SK-N-SH (cell line): Measurements from ENCODE around the gene SPATA20. TPM values are rescaled to one million over a fixed set of nuclear protein-coding genes. Genes with fewer than 3 reads are reported as not detected.
A peak's percentile ranks its signal among the peaks of the same experiment; 100 is the strongest.

ENCODE experiments used
- CTCF ChIA-PET: fragments of 300-600, 350-600 bp; formaldehyde crosslinking; extraction: SDS; loops from one replicate; lab custom pipeline; 2021; lab: Yijun Ruan, JAX
- POLR2A ChIA-PET: fragments of 350-600 bp; sonication (Branson Sonifier 250); formaldehyde crosslinking; extraction: SDS; loops from one replicate; lab custom pipeline; 2020; ENCODE audit warnings: antibody characterized with exemption, inconsistent platforms; lab: Yijun Ruan, JAX
- DNase-seq: peaks from one replicate; pipeline ENCODE4 v3.0.0; 2012
- H2AFZ ChIP-seq: fragments of 200-600 bp; sonication (generic); 2 replicates; pipeline ENCODE4 v1.8.1; 2016; ENCODE audit warnings: antibody characterized with exemption, mild to moderate bottlenecking, low read depth
- H3F3A ChIP-seq: fragments of 200-600 bp; sonication (generic); replicated peaks from 2 replicates; pipeline ENCODE3; 2016; ENCODE audit warnings: antibody characterized with exemption, mild to moderate bottlenecking; ENCODE audit not compliant: insufficient read depth
- H3K27ac ChIP-seq, 2 experiments: fragments of 200-500 bp in 1 of 2; fragments of 200-600 bp in 1 of 2; sonication (Bioruptor generic) in 1 of 2; sonication (generic), shearing (Covaris generic) in 1 of 2; 2 replicates each; pipeline versions ENCODE4 v1.5.1 to v1.6.1; 2014 to 2016; ENCODE audit warnings: low read depth in 2 of 2, inconsistent platforms in 1 of 2, low read length in 1 of 2, mild to moderate bottlenecking in 1 of 2, mixed read lengths in 1 of 2
- H3K27me3 ChIP-seq: fragments of 200-600 bp; sonication (generic), shearing (Covaris generic); 2 replicates; pipeline ENCODE4 v1.6.1; 2016; ENCODE audit warnings: mixed run types; ENCODE audit not compliant: insufficient read depth
- H3K36me3 ChIP-seq, 2 experiments: fragments of 200-500 bp in 1 of 2; fragments of 200-600 bp in 1 of 2; sonication (Bioruptor generic) in 1 of 2; sonication (generic) in 1 of 2; replicated peaks in 1 of 2; 2 replicates each; pipeline versions ENCODE3 to v1.5.1; 2014 to 2016; ENCODE audit warnings: low read length in 1 of 2, mild to moderate bottlenecking in 1 of 2; ENCODE audit not compliant: insufficient read depth in 2 of 2, control insufficient read depth in 1 of 2
- H3K4me1 ChIP-seq, 2 experiments: fragments of 200-500 bp in 1 of 2; fragments of 200-600 bp in 1 of 2; sonication (Bioruptor generic) in 1 of 2; sonication (generic), shearing (Covaris generic) in 1 of 2; 2 replicates each; pipeline versions ENCODE4 v1.5.1 to v1.6.1; 2014 to 2016; ENCODE audit warnings: low read depth in 1 of 2, low read length in 1 of 2, mixed run types in 1 of 2; ENCODE audit not compliant: insufficient read depth in 2 of 2, control insufficient read depth in 1 of 2
- H3K4me2 ChIP-seq: fragments of 200-600 bp; sonication (generic), shearing (Covaris generic); 2 replicates; pipeline ENCODE4 v1.6.1; 2017; ENCODE audit warnings: mixed run types
- H3K4me3 ChIP-seq, 2 experiments: fragments of 200-500 bp in 1 of 2; fragments of 200-600 bp in 1 of 2; sonication (Bioruptor generic) in 1 of 2; sonication (generic), shearing (Covaris generic) in 1 of 2; 2 replicates each; pipeline versions ENCODE4 v1.5.1 to v1.8.1; 2014 to 2016; ENCODE audit warnings: low read depth in 2 of 2, inconsistent platforms in 1 of 2, low read length in 1 of 2, mild to moderate bottlenecking in 1 of 2, mixed read lengths in 1 of 2, moderate library complexity in 1 of 2
- H3K79me2 ChIP-seq: fragments of 200-600 bp; sonication (generic); 2 replicates; pipeline ENCODE4 v1.8.1; 2017; ENCODE audit warnings: mild to moderate bottlenecking; ENCODE audit not compliant: insufficient read depth
- H3K9ac ChIP-seq: fragments of 200-600 bp; sonication (generic); 2 replicates; pipeline ENCODE4 v1.6.1; 2017; ENCODE audit warnings: mixed run types
- H3K9me2 ChIP-seq: fragments of 200-600 bp; sonication (generic); 2 replicates; pipeline ENCODE4 v1.6.1; 2017; ENCODE audit warnings: mixed run types
- H3K9me3 ChIP-seq: fragments of 200-600 bp; sonication (generic); 2 replicates; pipeline ENCODE4 v1.6.1; 2017; ENCODE audit warnings: mixed run types, mild to moderate bottlenecking, moderate library complexity
- H4K20me1 ChIP-seq: fragments of 200-600 bp; sonication (generic); 2 replicates; pipeline ENCODE4 v1.6.1; 2017; ENCODE audit warnings: mild to moderate bottlenecking, mixed run types; ENCODE audit not compliant: insufficient read depth
- CHD2 ChIP-seq: fragments of 150-350 bp; IDR thresholded peaks from 2 replicates; pipeline ENCODE4 v1.6.1; 2018; ENCODE audit warnings: low read length; ENCODE audit not compliant: partially characterized antibody
- ELF1 ChIP-seq: IDR thresholded peaks from 2 replicates; pipeline ENCODE4 v1.4.0; 2012
- EP300 ChIP-seq, 2 experiments: IDR thresholded peaks; 2 replicates each; pipeline versions ENCODE4 v1.4.0 to v1.6.1; 2012; ENCODE audit warnings: borderline replicate concordance in 1 of 2, low read depth in 1 of 2, low read length in 1 of 2
- FOSL2 ChIP-seq: IDR thresholded peaks from 2 replicates; pipeline ENCODE4 v1.4.0; 2012; ENCODE audit warnings: low read depth, mild to moderate bottlenecking, moderate library complexity, borderline replicate concordance
- FOXJ3 ChIP-seq: sonication (generic); formaldehyde crosslinking; IDR thresholded peaks from 2 replicates; pipeline ENCODE4 v1.5.1; 2020; ENCODE audit warnings: mild to moderate bottlenecking, missing genetic modification reagents
- GABPA ChIP-seq: IDR thresholded peaks from 2 replicates; pipeline ENCODE4 v1.4.0; 2012; ENCODE audit warnings: low read depth, mild to moderate bottlenecking
- JUND ChIP-seq: IDR thresholded peaks from 2 replicates; pipeline ENCODE4 v1.4.0; 2012
- MEF2A ChIP-seq: IDR thresholded peaks from 2 replicates; pipeline ENCODE4 v1.4.0; 2012; ENCODE audit warnings: low read depth, borderline replicate concordance
- MXI1 ChIP-seq: IDR thresholded peaks from 2 replicates; pipeline ENCODE4 v1.6.1; 2012; ENCODE audit warnings: mild to moderate bottlenecking, low read depth, low read length, improper control_type of control experiment
- NFIC ChIP-seq: IDR thresholded peaks from 2 replicates; pipeline ENCODE4 v1.4.0; 2012; ENCODE audit warnings: borderline replicate concordance
- NRF1 ChIP-seq: IDR thresholded peaks from 2 replicates; pipeline ENCODE4 v1.6.1; 2012; ENCODE audit warnings: low read depth, mild to moderate bottlenecking, low read length
- POLR2AphosphoS5 ChIP-seq: IDR thresholded peaks from 2 replicates; pipeline ENCODE4 v1.6.1; 2012; ENCODE audit warnings: low read depth, low read length
- RAD21 ChIP-seq: IDR thresholded peaks from 2 replicates; pipeline ENCODE4 v1.6.1; 2012; ENCODE audit warnings: mild to moderate bottlenecking, low read length
- RCOR1 ChIP-seq: fragments of 150-350 bp; IDR thresholded peaks from 2 replicates; pipeline ENCODE4 v1.6.1; 2017; ENCODE audit warnings: antibody characterized with exemption, low read length
- RFX5 ChIP-seq: IDR thresholded peaks from 2 replicates; pipeline ENCODE4 v1.6.1; 2012; ENCODE audit warnings: mild to moderate bottlenecking, improper control_type of control experiment, low read length
- SIN3A ChIP-seq: IDR thresholded peaks from 2 replicates; pipeline ENCODE4 v1.6.1; 2012; ENCODE audit warnings: low read depth, mild to moderate bottlenecking, low read length, moderate library complexity, borderline replicate concordance
- SMC3 ChIP-seq: IDR thresholded peaks from 2 replicates; pipeline ENCODE4 v1.6.1; 2012; ENCODE audit warnings: low read depth, low read length, improper control_type of control experiment
- TAF1 ChIP-seq: IDR thresholded peaks from 2 replicates; pipeline ENCODE4 v1.6.1; 2012; ENCODE audit warnings: low read depth, mild to moderate bottlenecking, low read length, moderate library complexity, borderline replicate concordance
- TEAD4 ChIP-seq: IDR thresholded peaks from 2 replicates; pipeline ENCODE4 v1.4.0; 2012; ENCODE audit warnings: mild to moderate bottlenecking, borderline replicate concordance; ENCODE audit not compliant: insufficient read depth
- USF1 ChIP-seq: IDR thresholded peaks from 2 replicates; pipeline ENCODE4 v1.4.0; 2012; ENCODE audit warnings: low read depth, borderline replicate concordance
- YY1 ChIP-seq: IDR thresholded peaks from 2 replicates; pipeline ENCODE4 v1.4.0; 2012; ENCODE audit warnings: low read depth, mild to moderate bottlenecking
- WGBS: methylation state at CpG from one replicate; pipeline ENCODE4 v1.1.6; 2017; ENCODE audit warnings: low lambda C conversion rate; 5-methylcytosine and 5-hydroxymethylcytosine counted together
- polyA plus RNA-seq, 3 experiments: library from polyadenylated mRNA; depleted of rRNA; stranded (reverse); fragments of >200 nt; gene quantifications; 2 replicates each; pipeline ENCODE4 v1.2.3, GENCODE V29; 2012
- TF ChIP-seq, protein P1 (sequence below): fragments of 150-350 bp; IDR thresholded peaks from 2 replicates; pipeline ENCODE4 v1.6.1; 2016; ENCODE audit warnings: mild to moderate bottlenecking, low read depth, low read length
- TF ChIP-seq, protein P2 (sequence below): IDR thresholded peaks from 2 replicates; pipeline ENCODE4; 2012
- TF ChIP-seq, protein P3 (sequence below): IDR thresholded peaks from 2 replicates; pipeline ENCODE4 v1.4.0; 2012; ENCODE audit warnings: low read depth

The SPATA20 gene
- polyA plus RNA-seq, 1 of the 3 experiments (the other 2 are of a cell fraction), result 92.0 TPM

- no peak for DNase-seq
- Histone ChIP-seq H3K4me1 (peaks cover 0 to 14% of the 10 kb centered on the region in 2 experiments; a peak in 1 of 4 replicates), H3K4me3 (no peak overlapping the region), H3K4me2 (no peak overlapping the region), H3K27me3 (no peaks in the 10 kb centered on the region), H3K36me3 (no peaks in the 10 kb centered on the region), H3K9me2 (no peaks in the 10 kb centered on the region), H3F3A (no peaks in the 10 kb centered on the region), H2AFZ (no peak overlapping the region), H4K20me1 (no peaks in the 10 kb centered on the region), H3K9ac (no peak overlapping the region), H3K79me2 (no peaks in the 10 kb centered on the region), H3K9me3 (no peaks in the 10 kb centered on the region), H3K27ac (no peak overlapping the region)
- TF ChIP-seq EP300 (IDR thresholded peaks at IDR 0.05; ENCODE audit: borderline replicate concordance in 1 of 2, low read depth in 1 of 2, low read length in 1 of 2), result no peak
- TF ChIP-seq, protein P1, sequence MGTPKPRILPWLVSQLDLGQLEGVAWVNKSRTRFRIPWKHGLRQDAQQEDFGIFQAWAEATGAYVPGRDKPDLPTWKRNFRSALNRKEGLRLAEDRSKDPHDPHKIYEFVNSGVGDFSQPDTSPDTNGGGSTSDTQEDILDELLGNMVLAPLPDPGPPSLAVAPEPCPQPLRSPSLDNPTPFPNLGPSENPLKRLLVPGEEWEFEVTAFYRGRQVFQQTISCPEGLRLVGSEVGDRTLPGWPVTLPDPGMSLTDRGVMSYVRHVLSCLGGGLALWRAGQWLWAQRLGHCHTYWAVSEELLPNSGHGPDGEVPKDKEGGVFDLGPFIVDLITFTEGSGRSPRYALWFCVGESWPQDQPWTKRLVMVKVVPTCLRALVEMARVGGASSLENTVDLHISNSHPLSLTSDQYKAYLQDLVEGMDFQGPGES, result no peak
- no peak for TF ChIP-seq RCOR1
- TF ChIP-seq SMC3, result no peak
- WGBS, result 77% methylated on average over 7 of the region's 7 CpGs
- ChIA-PET POLR2A (no interaction called here), CTCF (interaction anchor here (0.9 to 13.3 kb wide), 8 partner anchors 8 to 306 kb away, joined by 3 to 183 read pairs (median 4); partner anchors contain the start of genes EPN3, LRRC59 and RSAD1)
Observed at GRCh38 chr17:50506298-50506697, 40.7 kb upstream of the SPATA20 start.

- Histone ChIP-seq H2AFZ (peak within 1 kb of the TSS; percentile 99), H3K4me1 (peaks cover 0 to 14% of the 10 kb centered on the region in 2 experiments; a peak in 1 of 4 replicates), H3K4me3 (peak within 1 kb of the TSS; percentile 62 to 65), H3K79me2 (no peaks in the 10 kb centered on the region), H3K9me3 (no peaks in the 10 kb centered on the region), H3K27me3 (no peaks in the 10 kb centered on the region), H3K9ac (peak within 1 kb of the TSS; percentile 63), H3K36me3 (no peaks in the 10 kb centered on the region), H3K27ac (peak within 1 kb of the TSS; percentile 22 to 48; a peak in 3 of 4 replicates), H3K4me2 (peak within 1 kb of the TSS; percentile 73), H3F3A (no peaks in the 10 kb centered on the region), H3K9me2 (no peaks in the 10 kb centered on the region), H4K20me1 (no peaks in the 10 kb centered on the region)
- ChIA-PET CTCF (interaction anchor here (1.2 to 13.3 kb wide), 4 partner anchors 10 to 111 kb away, joined by 4 to 183 read pairs (median 44); partner anchors contain the start of genes LRRC59 and RSAD1), POLR2A (no interaction called here)
- DNase-seq, result peak; percentile 98
- 27% methylated on average over 35 of the region's 66 CpGs for WGBS
- TF ChIP-seq FOSL2, result no peak
- TF ChIP-seq JUND, result no peak
- TF ChIP-seq USF1, result no peak
- TF ChIP-seq FOXJ3 (CRISPR knock-in tag), result no peak
- TF ChIP-seq NFIC, result no peak
- TF ChIP-seq MXI1, result peak; percentile 75; the same call in 1 of the 2 replicates
- no peak for TF ChIP-seq TEAD4
- no peak for TF ChIP-seq YY1
- TF ChIP-seq ELF1, result no peak
- TF ChIP-seq RFX5, result no peak
- TF ChIP-seq RAD21, result no peak
- no peak for TF ChIP-seq SIN3A
- no peak for TF ChIP-seq EP300 (IDR thresholded peaks at IDR 0.05; ENCODE audit: borderline replicate concordance in 1 of 2, low read depth in 1 of 2, low read length in 1 of 2)
- TF ChIP-seq, protein P2, sequence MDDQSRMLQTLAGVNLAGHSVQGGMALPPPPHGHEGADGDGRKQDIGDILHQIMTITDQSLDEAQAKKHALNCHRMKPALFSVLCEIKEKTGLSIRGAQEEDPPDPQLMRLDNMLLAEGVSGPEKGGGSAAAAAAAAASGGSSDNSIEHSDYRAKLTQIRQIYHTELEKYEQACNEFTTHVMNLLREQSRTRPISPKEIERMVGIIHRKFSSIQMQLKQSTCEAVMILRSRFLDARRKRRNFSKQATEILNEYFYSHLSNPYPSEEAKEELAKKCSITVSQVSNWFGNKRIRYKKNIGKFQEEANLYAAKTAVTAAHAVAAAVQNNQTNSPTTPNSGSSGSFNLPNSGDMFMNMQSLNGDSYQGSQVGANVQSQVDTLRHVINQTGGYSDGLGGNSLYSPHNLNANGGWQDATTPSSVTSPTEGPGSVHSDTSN, result no peak
- peak; percentile 78; the same call in 1 of the 2 replicates for TF ChIP-seq POLR2AphosphoS5
- no peak for TF ChIP-seq MEF2A
- TF ChIP-seq CHD2, result peak; percentile 39
- TF ChIP-seq SMC3, result no peak
- TF ChIP-seq GABPA, result no peak
- TF ChIP-seq NRF1, result peak; percentile 75
- TF ChIP-seq RCOR1, result no peak
- TF ChIP-seq, protein P3, sequence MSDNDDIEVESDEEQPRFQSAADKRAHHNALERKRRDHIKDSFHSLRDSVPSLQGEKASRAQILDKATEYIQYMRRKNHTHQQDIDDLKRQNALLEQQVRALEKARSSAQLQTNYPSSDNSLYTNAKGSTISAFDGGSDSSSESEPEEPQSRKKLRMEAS, result peak; percentile 72
- TF ChIP-seq TAF1, result peak; percentile 40; the same call in 1 of the 2 replicates
Observed at GRCh38 chr17:50507871-50508572, 39.0 kb upstream of the SPATA20 start, which contains the start of gene MYCBPAP. Gene MYCBPAP (plus strand): TSS chr17:50508439. CDS start chr17:50508675, 236 bp downstream.
